BJ (cell line): Measurements from ENCODE around the gene TNS1. TPM values are rescaled to one million over a fixed set of nuclear protein-coding genes. Genes with fewer than 3 reads are reported as not detected.

Experiments used
- CTCF ChIA-PET: fragments of 350-600 bp; formaldehyde crosslinking; extraction: SDS; loops from one replicate; lab custom pipeline; 2021; ENCODE audit warnings: antibody characterized with exemption, inconsistent platforms; lab: Yijun Ruan, JAX
- POLR2A ChIA-PET: fragments of 300-600 bp; sonication (Branson Sonifier 250); formaldehyde crosslinking; extraction: SDS; loops from one replicate; lab custom pipeline; 2021; ENCODE audit warnings: antibody characterized with exemption; lab: Charles Lee
- DNase-seq: peaks from one replicate; pipeline ENCODE4 v3.0.0-alpha.2; 2011; ENCODE audit warnings: low read depth
- H3K27me3 ChIP-seq: 2 replicates; pipeline ENCODE4 v1.6.0; 2011; ENCODE audit warnings: low read length; ENCODE audit not compliant: control insufficient read depth, insufficient read depth
- H3K36me3 ChIP-seq: 2 replicates; pipeline ENCODE4 v1.5.1; 2011; ENCODE audit warnings: low read length; ENCODE audit not compliant: control insufficient read depth, insufficient read depth
- H3K4me3 ChIP-seq: 2 replicates; pipeline ENCODE4 v1.5.1; 2011; ENCODE audit warnings: low read depth, mild to moderate bottlenecking, control low read depth, low read length
- polyA plus RNA-seq: library from polyadenylated mRNA; depleted of rRNA; stranded (reverse); fragments of >200 nt; gene quantifications from 2 replicates; pipeline ENCODE4 v1.2.3, GENCODE V29; 2011
- TF ChIP-seq, protein P1 (sequence below): IDR thresholded peaks from 2 replicates; pipeline ENCODE4 v1.5.1; 2011; ENCODE audit warnings: low read depth, mild to moderate bottlenecking, control low read depth, inconsistent platforms, low read length, moderate library complexity; ENCODE audit not compliant: insufficient read depth

TNS1 gene
- polyA plus RNA-seq, 1 experiment = 35.6 TPM

DNA sequence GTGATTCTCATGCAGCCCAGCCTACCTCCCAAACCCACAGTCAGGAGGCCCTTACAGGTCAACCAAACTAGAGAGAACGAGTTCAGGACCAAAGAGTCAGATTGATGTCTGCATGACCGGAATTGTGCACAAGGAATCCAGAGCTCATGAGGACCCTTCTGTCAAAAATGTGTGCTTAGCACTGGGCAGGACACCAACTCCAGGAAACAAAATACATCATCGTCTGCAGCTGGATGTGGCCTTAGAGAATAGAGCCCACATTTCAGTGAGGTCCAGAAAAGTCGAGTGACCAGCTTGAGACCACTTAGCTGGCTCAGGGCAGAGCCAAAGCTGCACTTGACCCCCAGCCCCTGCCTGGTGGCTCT, 3.2 kb downstream of the TNS1 start:
- ChIA-PET POLR2A (no interaction called here), CTCF (interaction anchor here (0.8 to 2.0 kb wide), 6 partner anchors 10 to 209 kb away, joined by 3 to 11 read pairs (median 4); no protein-coding TSS in a partner anchor)
- no peak for DNase-seq
- no peaks in the 10 kb centered on the region for H3K36me3 ChIP-seq
- H3K4me3 ChIP-seq = no peak overlapping the region
- H3K27me3 ChIP-seq = no peaks in the 10 kb centered on the region
- TF ChIP-seq, protein P1, sequence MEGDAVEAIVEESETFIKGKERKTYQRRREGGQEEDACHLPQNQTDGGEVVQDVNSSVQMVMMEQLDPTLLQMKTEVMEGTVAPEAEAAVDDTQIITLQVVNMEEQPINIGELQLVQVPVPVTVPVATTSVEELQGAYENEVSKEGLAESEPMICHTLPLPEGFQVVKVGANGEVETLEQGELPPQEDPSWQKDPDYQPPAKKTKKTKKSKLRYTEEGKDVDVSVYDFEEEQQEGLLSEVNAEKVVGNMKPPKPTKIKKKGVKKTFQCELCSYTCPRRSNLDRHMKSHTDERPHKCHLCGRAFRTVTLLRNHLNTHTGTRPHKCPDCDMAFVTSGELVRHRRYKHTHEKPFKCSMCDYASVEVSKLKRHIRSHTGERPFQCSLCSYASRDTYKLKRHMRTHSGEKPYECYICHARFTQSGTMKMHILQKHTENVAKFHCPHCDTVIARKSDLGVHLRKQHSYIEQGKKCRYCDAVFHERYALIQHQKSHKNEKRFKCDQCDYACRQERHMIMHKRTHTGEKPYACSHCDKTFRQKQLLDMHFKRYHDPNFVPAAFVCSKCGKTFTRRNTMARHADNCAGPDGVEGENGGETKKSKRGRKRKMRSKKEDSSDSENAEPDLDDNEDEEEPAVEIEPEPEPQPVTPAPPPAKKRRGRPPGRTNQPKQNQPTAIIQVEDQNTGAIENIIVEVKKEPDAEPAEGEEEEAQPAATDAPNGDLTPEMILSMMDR = no peak

- CTCF ChIA-PET = interaction anchor here (0.9 to 2.0 kb wide), 3 partner anchors 100 to 209 kb away, joined by 3 to 11 read pairs (median 3); no protein-coding TSS in a partner anchor
- H3K27me3 ChIP-seq = no peaks in the 10 kb centered on the region
- POLR2A ChIA-PET = no interaction called here
- no peaks in the 10 kb centered on the region for H3K36me3 ChIP-seq
- no peak for DNase-seq
- H3K4me3 ChIP-seq = no peak overlapping the region
- TF ChIP-seq, protein P1 = no peak
Measured at GRCh38 chr2:217998926-217999594, 3.7 kb downstream of the TNS1 start.

DNA sequence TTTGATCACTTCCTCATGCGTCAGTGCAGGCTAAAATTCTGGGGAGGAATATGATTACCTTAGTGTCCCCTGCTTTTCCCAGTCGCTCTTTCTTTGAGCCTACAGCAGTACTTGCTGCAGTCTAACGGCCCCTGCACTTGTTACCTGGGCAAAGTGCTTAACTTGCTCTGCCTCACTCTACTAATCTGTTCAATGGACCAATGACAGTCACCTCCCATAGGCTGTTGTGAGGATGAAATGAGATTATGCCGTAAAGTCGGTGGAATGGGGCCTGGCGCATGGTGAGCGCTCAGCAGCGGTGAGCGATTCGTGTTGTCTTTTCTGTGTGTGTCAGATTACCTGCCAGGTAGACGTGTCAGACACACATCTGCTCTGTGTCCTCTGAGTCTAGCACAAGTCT, 5.3 kb downstream of the TNS1 start:
- ChIA-PET CTCF (interaction anchor here (1.0 to 4.3 kb wide), 2 partner anchors 8 to 207 kb away, joined by 4 to 36 read pairs; no protein-coding TSS in a partner anchor), POLR2A (no interaction called here)
- Histone ChIP-seq H3K27me3 (no peaks in the 10 kb centered on the region), H3K36me3 (no peaks in the 10 kb centered on the region), H3K4me3 (no peak overlapping the region)
- TF ChIP-seq, protein P1 = no peak
- no peak for DNase-seq

GRCh38 chr2:217996361-217996760, 6.4 kb downstream of the TNS1 start:
- ChIA-PET CTCF (interaction anchor here (0.9 to 4.3 kb wide), 9 partner anchors 9 to 211 kb away, joined by 3 to 36 read pairs (median 4); no protein-coding TSS in a partner anchor), POLR2A (no interaction called here)
- H3K36me3 ChIP-seq = peaks cover 3% of the 10 kb centered on the region
- no peak for DNase-seq
- no peaks in the 10 kb centered on the region for H3K27me3 ChIP-seq
- no peak overlapping the region for H3K4me3 ChIP-seq
- TF ChIP-seq, protein P1 = no peak

- no peak overlapping the region for H3K4me3 ChIP-seq
- ChIA-PET CTCF (interaction anchor here (1.1 to 4.3 kb wide), 10 partner anchors 9 to 210 kb away, joined by 3 to 36 read pairs (median 6); no protein-coding TSS in a partner anchor), POLR2A (no interaction called here)
- DNase-seq = no peak
- no peaks in the 10 kb centered on the region for H3K27me3 ChIP-seq
- TF ChIP-seq, protein P1 = 0 out of 2 replicates have a peak, but pooled peaks have one; percentile 3
- peaks cover 8% of the 10 kb centered on the region for H3K36me3 ChIP-seq
Measured at GRCh38 chr2:217995731-217996231, 7.0 kb downstream of the TNS1 start.
